CD14-positive monocyte (primary cell): ENCODE measurements around the gene PTK7. TPM values are rescaled to one million over a fixed set of nuclear protein-coding genes. Genes with fewer than 3 reads are reported as not detected.

Experiments
- DNase-seq, 3 donors: peaks; one replicate each; pipeline ENCODE4 v3.0.0-alpha.2; 2011 to 2022
- H2AFZ ChIP-seq: 2 replicates; pipeline ENCODE4 v1.6.0; 2012; ENCODE audit warnings: mild to moderate bottlenecking, low read depth, low read length, inconsistent platforms; ENCODE audit not compliant: insufficient read depth, poor library complexity, severe bottlenecking
- H3K27ac ChIP-seq, 2 donors: 1 replicate in 1 of 2; 2 replicates in 1 of 2; pipeline ENCODE4 v1.5.1; 2012 to 2013; ENCODE audit warnings: low read length in 2 of 2, control low read depth in 1 of 2, inconsistent platforms in 1 of 2, low read depth in 1 of 2, mild to moderate bottlenecking in 1 of 2
- H3K27me3 ChIP-seq, 2 donors: one replicate each; pipeline versions ENCODE4 v1.6.0 to v1.6.1; 2011 to 2013; ENCODE audit warnings: low read length in 2 of 2; ENCODE audit not compliant: control insufficient read depth in 2 of 2, insufficient read depth in 2 of 2
- H3K36me3 ChIP-seq, 2 donors: replicated peaks in 1 of 2; 1 replicate in 1 of 2; 2 replicates in 1 of 2; pipeline versions ENCODE4 v1.5.1 to v1.6.1; 2012 to 2013; ENCODE audit warnings: low read length in 2 of 2, control low read depth in 1 of 2, inconsistent platforms in 1 of 2, mild to moderate bottlenecking in 1 of 2; ENCODE audit not compliant: insufficient read depth in 2 of 2, control insufficient read depth in 1 of 2
- H3K4me1 ChIP-seq, 2 donors: 1 replicate in 1 of 2; 2 replicates in 1 of 2; pipeline versions ENCODE4 v1.5.1 to v1.6.1; 2012 to 2013; ENCODE audit warnings: low read length in 2 of 2, control low read depth in 1 of 2, inconsistent platforms in 1 of 2, mild to moderate bottlenecking in 1 of 2, moderate library complexity in 1 of 2; ENCODE audit not compliant: insufficient read depth in 2 of 2, control insufficient read depth in 1 of 2
- H3K4me2 ChIP-seq: replicated peaks from 2 replicates; pipeline ENCODE3; 2012; ENCODE audit warnings: low read length, moderate library complexity, mild to moderate bottlenecking; ENCODE audit not compliant: poor library complexity, severe bottlenecking; ENCODE audit errors: extremely low read depth
- H3K4me3 ChIP-seq, 3 experiments: fragments of 200-600 bp in 1 of 3; sonication (generic) in 1 of 3; replicated peaks in 1 of 3; 1 replicate in 2 of 3; 2 replicates in 1 of 3; pipeline ENCODE4 v1.5.1; 2011 to 2013; ENCODE audit warnings: low read length in 3 of 3, mild to moderate bottlenecking in 3 of 3, control low read depth in 2 of 3, low read depth in 2 of 3, inconsistent platforms in 1 of 3, moderate library complexity in 1 of 3
- H3K79me2 ChIP-seq: 2 replicates; pipeline ENCODE4 v1.6.0; 2012; ENCODE audit warnings: mild to moderate bottlenecking, control low read depth, inconsistent platforms, low read length, moderate library complexity; ENCODE audit not compliant: insufficient read depth
- H3K9ac ChIP-seq: 2 replicates; pipeline ENCODE4 v1.6.0; 2017; ENCODE audit warnings: low read length, mild to moderate bottlenecking; ENCODE audit not compliant: insufficient read depth, poor library complexity, severe bottlenecking
- H3K9me3 ChIP-seq, 2 donors: replicated peaks in 1 of 2; 1 replicate in 1 of 2; 2 replicates in 1 of 2; pipeline versions ENCODE4 v1.5.1 to v1.6.1; 2012 to 2013; ENCODE audit warnings: low read length in 2 of 2, control low read depth in 1 of 2; ENCODE audit not compliant: control insufficient read depth in 1 of 2, insufficient read depth in 1 of 2
- H4K20me1 ChIP-seq: 2 replicates; pipeline ENCODE4 v1.6.0; 2012; ENCODE audit warnings: mild to moderate bottlenecking, low read length, control low read depth, moderate library complexity; ENCODE audit not compliant: insufficient read depth
- H3K27ac Mint-ChIP-seq, 7 donors: one replicate each; pipeline ENCODE4 v1.8.0; 2020; ENCODE audit warnings: mild to moderate bottlenecking in 7 of 7, mixed read lengths in 7 of 7, moderate library complexity in 6 of 7, inconsistent platforms in 2 of 7
- H3K27me3 Mint-ChIP-seq, 3 donors: one replicate each; pipeline ENCODE4 v1.8.0; 2021 to 2022; ENCODE audit warnings: low read depth in 3 of 3, mild to moderate bottlenecking in 3 of 3, mixed read lengths in 3 of 3, moderate library complexity in 3 of 3, inconsistent platforms in 1 of 3
- H3K36me3 Mint-ChIP-seq, 2 donors: one replicate each; pipeline ENCODE4 v1.8.0; 2020; ENCODE audit warnings: mixed read lengths in 2 of 2, inconsistent platforms in 1 of 2, mild to moderate bottlenecking in 1 of 2
- H3K4me1 Mint-ChIP-seq: one replicate; pipeline ENCODE4 v1.8.0; 2020; ENCODE audit warnings: mild to moderate bottlenecking, mixed read lengths
- H3K4me3 Mint-ChIP-seq, 2 donors: one replicate each; pipeline ENCODE4 v1.8.0; 2020; ENCODE audit warnings: mild to moderate bottlenecking in 2 of 2, mixed read lengths in 2 of 2, moderate library complexity in 1 of 2
- H3K9me3 Mint-ChIP-seq, 7 donors: one replicate each; pipeline ENCODE4 v1.8.0; 2020 to 2022; ENCODE audit warnings: mixed read lengths in 7 of 7, mild to moderate bottlenecking in 6 of 7, moderate library complexity in 6 of 7, inconsistent platforms in 2 of 7
- CTCF ChIP-seq: fragments of 200-600 bp; IDR thresholded peaks from one replicate; pipeline ENCODE4 v1.8.0; 2022; ENCODE audit warnings: antibody characterized with exemption, mild to moderate bottlenecking
- WGBS: methylation state at CpG from one replicate; pipeline ENCODE4 v1.1.5; 2013; ENCODE audit warnings: missing lambda C conversion rate; ENCODE audit not compliant: insufficient coverage; 5-methylcytosine and 5-hydroxymethylcytosine counted together
- intact Hi-C, 2 donors: fragments of 100-400 bp; cut with micrococcal nuclease; formaldehyde crosslinking; loops; one replicate each; pipeline versions ENCODE4 v1.15.0 to v1.15.1; 2023
- polyA plus RNA-seq, 3 donors: library from polyadenylated mRNA; depleted of rRNA in 1 of 3; unstranded in 2 of 3; stranded (reverse) in 1 of 3; fragments of 300-500 nt in 2 of 3; fragments of >200 nt in 1 of 3; fragmentation: Illumina TruSeq in 2 of 3; gene quantifications; 1 replicate in 2 of 3; 2 replicates in 1 of 3; pipeline ENCODE4 v1.2.3, GENCODE V29; 2012 to 2021

PTK7 gene
- polyA plus RNA-seq, 3 donors = 0.19 TPM; not detected in 2

DNA sequence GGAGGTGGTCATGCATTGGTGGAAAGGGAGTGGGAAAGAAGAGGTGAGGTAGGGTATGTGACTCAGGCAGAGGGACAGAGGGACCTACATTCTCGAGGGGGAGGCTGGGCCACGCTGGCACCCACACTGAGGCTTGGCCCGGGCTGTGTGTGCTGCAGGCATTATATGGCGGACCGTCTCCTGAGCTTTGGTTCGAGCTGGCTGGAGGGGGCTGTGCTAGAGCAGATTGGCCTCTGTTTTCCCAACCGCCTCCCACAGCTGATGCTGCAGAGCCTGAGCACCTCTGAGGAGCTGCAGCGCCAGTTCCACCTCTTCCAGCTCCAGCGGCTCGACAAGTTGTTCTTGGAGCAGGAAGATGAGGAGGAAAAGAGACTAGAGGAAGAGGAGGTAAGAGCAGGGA, 129.7 kb downstream of the PTK7 start:
- no peak overlapping the region for H3K27ac ChIP-seq
- H3K9me3 ChIP-seq = no peaks in the 10 kb centered on the region
- intact Hi-C loops = no loop called here
- no peaks in the 10 kb centered on the region for H3K79me2 ChIP-seq
- Mint-ChIP-seq H3K27ac (peak overlapping the region in 4 of 7 donors; percentile 20 to 65 (median 31)), H3K36me3 (peaks cover 38 to 44% of the 10 kb centered on the region in 2 donors), H3K9me3 (peaks cover 0 to 2% (median 0%) of the 10 kb centered on the region in 7 donors), H3K4me1 (no peaks in the 10 kb centered on the region), H3K27me3 (no peaks in the 10 kb centered on the region), H3K4me3 (no peak overlapping the region)
- H4K20me1 ChIP-seq = no peaks in the 10 kb centered on the region
- no peak overlapping the region for H3K4me2 ChIP-seq
- no peak for DNase-seq
- H3K27me3 ChIP-seq = no peaks in the 10 kb centered on the region
- H2AFZ ChIP-seq = no peak overlapping the region
- no peaks in the 10 kb centered on the region for H3K4me1 ChIP-seq
- H3K4me3 ChIP-seq = no peak overlapping the region
- TF ChIP-seq CTCF = no peak
- WGBS = 97% methylated on average over 7 of the region's 10 CpGs
- peaks cover 19 to 33% of the 10 kb centered on the region in 2 donors for H3K36me3 ChIP-seq
- H3K9ac ChIP-seq = no peak overlapping the region

DNA sequence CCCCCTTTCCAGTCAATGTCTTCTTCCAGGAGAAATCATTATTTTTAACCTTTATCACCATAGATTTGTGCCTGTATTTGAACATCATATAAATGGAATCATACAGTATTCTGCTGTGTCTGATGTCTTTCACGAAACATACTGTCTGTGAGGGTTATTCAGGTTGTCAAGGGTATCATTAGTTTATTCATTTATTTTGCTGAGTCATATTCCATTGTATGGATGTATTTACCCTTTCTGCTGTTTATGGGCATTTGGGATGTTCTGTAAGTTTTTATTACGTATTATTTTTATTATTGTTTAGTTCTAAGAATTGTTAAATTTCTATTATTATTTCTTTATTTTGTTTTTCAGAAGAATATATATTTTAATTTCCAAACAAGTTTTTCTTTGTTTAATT, 131.2 kb downstream of the PTK7 start:
- Mint-ChIP-seq H3K4me3 (no peak overlapping the region), H3K4me1 (no peaks in the 10 kb centered on the region), H3K9me3 (peaks cover 0 to 2% (median 0%) of the 10 kb centered on the region in 7 donors), H3K27me3 (no peaks in the 10 kb centered on the region), H3K36me3 (peaks cover 35 to 36% of the 10 kb centered on the region in 2 donors), H3K27ac (no peak overlapping the region)
- no peak for TF ChIP-seq CTCF
- WGBS = no CpG with 5 or more reads among the region's 2 CpGs
- Histone ChIP-seq H3K27ac (no peak overlapping the region), H2AFZ (no peak overlapping the region), H3K4me3 (no peak overlapping the region), H3K4me2 (no peak overlapping the region), H4K20me1 (no peaks in the 10 kb centered on the region), H3K4me1 (no peaks in the 10 kb centered on the region), H3K27me3 (no peaks in the 10 kb centered on the region), H3K9me3 (no peaks in the 10 kb centered on the region), H3K79me2 (no peaks in the 10 kb centered on the region), H3K9ac (no peak overlapping the region), H3K36me3 (peaks cover 16 to 30% of the 10 kb centered on the region in 2 donors)
- intact Hi-C loops = no loop called here
- DNase-seq = no peak

Other genes with a start within 250 kb of the PTK7 start
- gene RPL7L1, start 196.7 kb upstream of the PTK7 start, polyA plus RNA-seq = 10 to 100 TPM in 2 of 3 donors, 1 to 10 TPM in 1; 7.6 to 35.5 (median 29.7) TPM
- under 1 TPM; 0.27 to 0.83 (median 0.55) TPM for gene PTCRA, start 160.3 kb upstream of the PTK7 start, polyA plus RNA-seq
- gene CNPY3, start 146.8 kb upstream of the PTK7 start, polyA plus RNA-seq = 100 to 1,000 TPM; 237 to 295 (median 262) TPM
- 1 to 10 TPM in 1 of 3 donors, under 1 TPM in 2; 0.17 to 7.8 (median 0.31) TPM for gene GNMT, start 115.6 kb upstream of the PTK7 start, polyA plus RNA-seq
- gene PEX6, start 97.1 kb upstream of the PTK7 start, polyA plus RNA-seq = 10 to 100 TPM; 10.6 to 16.2 (median 15.5) TPM
- 10 to 100 TPM; 10.3 to 24.9 (median 14.9) TPM for gene PPP2R5D, start 91.7 kb upstream of the PTK7 start, polyA plus RNA-seq
- gene MEA1, start 62.4 kb upstream of the PTK7 start, polyA plus RNA-seq = 10 to 100 TPM; 31.0 to 59.6 (median 58.8) TPM
- gene KLHDC3, start 62.1 kb upstream of the PTK7 start, polyA plus RNA-seq = 100 to 1,000 TPM in 2 of 3 donors, 10 to 100 TPM in 1; 51.9 to 141 (median 106) TPM
- 10 to 100 TPM; 26.6 to 52.5 (median 43.3) TPM for gene RRP36, start 54.7 kb upstream of the PTK7 start, polyA plus RNA-seq
- 10 to 100 TPM in 1 of 3 donors, 1 to 10 TPM in 2; 1.2 to 11.6 (median 2.4) TPM for gene CUL7, start 22.5 kb upstream of the PTK7 start, polyA plus RNA-seq
- gene MRPL2, start 16.9 kb upstream of the PTK7 start, polyA plus RNA-seq = 10 to 100 TPM; 23.9 to 26.9 (median 26.3) TPM
- 10 to 100 TPM in 1 of 3 donors, 1 to 10 TPM in 2; 6.0 to 16.2 (median 6.1) TPM for gene KLC4, start 16.7 kb upstream of the PTK7 start, polyA plus RNA-seq
- 10 to 100 TPM in 1 of 3 donors, 1 to 10 TPM in 2; 3.6 to 26.9 (median 3.8) TPM for gene SRF, start 95.0 kb downstream of the PTK7 start, polyA plus RNA-seq
- gene CUL9, start 105.9 kb downstream of the PTK7 start, polyA plus RNA-seq = 10 to 100 TPM in 1 of 3 donors, 1 to 10 TPM in 2; 2.9 to 68.8 (median 3.8) TPM
- 10 to 100 TPM; 31.9 to 55.4 (median 42.7) TPM for gene DNPH1, start 153.2 kb downstream of the PTK7 start, polyA plus RNA-seq
- not detected for gene TTBK1, start 167.2 kb downstream of the PTK7 start, polyA plus RNA-seq
- not detected for gene SLC22A7, start 221.9 kb downstream of the PTK7 start, polyA plus RNA-seq
- gene CRIP3, start 232.5 kb downstream of the PTK7 start, polyA plus RNA-seq = 10 to 100 TPM in 1 of 3 donors, 1 to 10 TPM in 2; 1.2 to 12.8 (median 1.6) TPM